GM12801 (cell line): ENCODE data around the gene TESK1.

Source experiments
- TF ChIP-seq, protein P1 (sequence below): IDR thresholded peaks from one replicate; pipeline ENCODE4 v1.5.1; 2011; ENCODE audit warnings: control low read depth; ENCODE audit not compliant: insufficient read length; ENCODE audit errors: extremely low read depth

The TESK1 gene

GRCh38 chr9:35656831-35657545 lies 51.9 kb downstream of the TESK1 start:
- TF ChIP-seq, protein P1, sequence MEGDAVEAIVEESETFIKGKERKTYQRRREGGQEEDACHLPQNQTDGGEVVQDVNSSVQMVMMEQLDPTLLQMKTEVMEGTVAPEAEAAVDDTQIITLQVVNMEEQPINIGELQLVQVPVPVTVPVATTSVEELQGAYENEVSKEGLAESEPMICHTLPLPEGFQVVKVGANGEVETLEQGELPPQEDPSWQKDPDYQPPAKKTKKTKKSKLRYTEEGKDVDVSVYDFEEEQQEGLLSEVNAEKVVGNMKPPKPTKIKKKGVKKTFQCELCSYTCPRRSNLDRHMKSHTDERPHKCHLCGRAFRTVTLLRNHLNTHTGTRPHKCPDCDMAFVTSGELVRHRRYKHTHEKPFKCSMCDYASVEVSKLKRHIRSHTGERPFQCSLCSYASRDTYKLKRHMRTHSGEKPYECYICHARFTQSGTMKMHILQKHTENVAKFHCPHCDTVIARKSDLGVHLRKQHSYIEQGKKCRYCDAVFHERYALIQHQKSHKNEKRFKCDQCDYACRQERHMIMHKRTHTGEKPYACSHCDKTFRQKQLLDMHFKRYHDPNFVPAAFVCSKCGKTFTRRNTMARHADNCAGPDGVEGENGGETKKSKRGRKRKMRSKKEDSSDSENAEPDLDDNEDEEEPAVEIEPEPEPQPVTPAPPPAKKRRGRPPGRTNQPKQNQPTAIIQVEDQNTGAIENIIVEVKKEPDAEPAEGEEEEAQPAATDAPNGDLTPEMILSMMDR: no peak

GRCh38 chr9:35657546-35658136 lies 52.6 kb downstream of the TESK1 start, which contains the start of gene RMRP:
Gene RMRP, minus strand, starts transcription at chr9:35658019.
- TF ChIP-seq, protein P1: no peak

GRCh38 chr9:35658137-35658967 lies 53.3 kb downstream of the TESK1 start, which contains the start of gene CCDC107:
Gene CCDC107, plus strand, starts transcription at chr9:35658292. Its CDS starts 88 bp downstream, at chr9:35658380.
- TF ChIP-seq, protein P1: no peak

GRCh38 chr9:35658968-35659220 lies 53.8 kb downstream of the TESK1 start:
- TF ChIP-seq, protein P1: no peak

DNA sequence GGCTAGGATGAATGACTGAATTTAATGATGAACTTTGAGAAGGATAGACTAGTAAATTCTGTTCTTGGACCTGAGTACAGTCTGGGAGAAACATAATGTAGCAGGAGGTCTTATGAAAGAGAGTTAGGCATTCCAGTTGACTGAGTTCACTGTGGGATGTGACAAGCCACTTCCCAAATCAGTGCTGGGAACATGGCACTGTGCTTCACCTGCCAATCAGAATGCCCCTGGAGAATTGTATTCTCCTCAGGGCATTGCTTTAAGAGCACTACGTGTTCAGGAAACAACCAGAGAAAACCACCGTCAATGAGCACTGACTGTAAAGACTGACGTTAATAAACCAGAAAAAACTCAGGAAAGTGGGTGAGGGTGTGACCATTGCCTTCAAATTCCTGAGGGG lies 54.3 kb downstream of the TESK1 start:
- TF ChIP-seq, protein P1: no peak
